Stimulated activated naive CD8-positive, alpha-beta T cell treated with anti-CD3 and anti-CD28 coated beads, Interleukin-15, Interleukin-2, amounts not matched to agents 100 U/mL and 50 U/mL, for 24 hours (primary cell): Measurements from ENCODE around the gene DNM3.
"Not testable (repeated sequence)": the region's sequence is repeated elsewhere in the genome, so short reads cannot be mapped to it uniquely, and the experiment has no call there.

ENCODE experiments used
- ATAC-seq: fragments of 150-1000 bp; cut with Tn5 transposase; one replicate; pipeline ENCODE4 v1.10.0; 2021
- DNase-seq: peaks from one replicate; pipeline ENCODE4 v3.0.0; 2021

Gene DNM3

DNA sequence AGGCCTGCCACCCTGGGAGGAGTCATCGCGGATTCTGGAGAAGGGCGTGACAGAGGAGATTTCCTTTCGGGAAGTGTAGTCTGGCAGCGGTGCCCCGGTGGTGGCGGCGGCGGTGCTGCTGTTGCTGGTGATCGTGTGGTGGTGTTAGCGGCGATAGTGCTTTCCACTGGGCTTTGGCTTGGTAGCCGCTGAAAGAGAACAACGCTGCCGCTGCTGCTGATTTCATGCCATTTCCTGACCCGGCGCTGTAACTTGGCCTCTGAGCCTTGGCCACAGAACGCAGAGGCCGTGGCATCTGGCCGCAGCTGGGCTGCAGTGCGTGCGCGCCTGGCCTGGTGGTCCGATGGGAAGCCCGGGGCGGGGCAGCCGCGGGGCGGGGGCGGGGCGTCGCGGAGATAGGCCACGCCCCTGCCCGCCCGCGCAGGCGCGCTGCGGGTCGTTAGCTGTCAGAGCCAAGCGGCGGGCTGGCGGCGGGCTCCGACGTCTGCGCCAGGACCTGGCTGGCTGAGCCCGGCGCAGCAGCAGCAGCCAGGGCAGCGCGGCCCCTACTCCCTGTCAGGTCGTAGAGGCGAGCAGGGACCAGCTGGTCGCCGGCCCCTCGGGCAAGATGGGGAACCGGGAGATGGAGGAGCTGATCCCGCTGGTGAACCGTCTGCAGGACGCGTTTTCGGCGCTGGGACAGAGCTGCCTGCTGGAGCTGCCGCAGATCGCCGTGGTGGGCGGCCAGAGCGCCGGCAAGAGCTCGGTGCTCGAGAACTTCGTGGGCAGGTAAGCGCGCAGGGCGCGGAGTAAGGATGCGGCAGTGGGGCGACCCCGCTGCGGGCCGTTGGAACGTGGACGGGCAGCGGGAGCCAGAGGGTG, at the start of gene DNM3:
DNM3 (plus strand) TSS at position 449 of the 861 bp plus-strand sequence; CDS start at position 608, 159 bp downstream.
- peak; percentile 95 for ATAC-seq
- peak; percentile 79 for DNase-seq

DNA sequence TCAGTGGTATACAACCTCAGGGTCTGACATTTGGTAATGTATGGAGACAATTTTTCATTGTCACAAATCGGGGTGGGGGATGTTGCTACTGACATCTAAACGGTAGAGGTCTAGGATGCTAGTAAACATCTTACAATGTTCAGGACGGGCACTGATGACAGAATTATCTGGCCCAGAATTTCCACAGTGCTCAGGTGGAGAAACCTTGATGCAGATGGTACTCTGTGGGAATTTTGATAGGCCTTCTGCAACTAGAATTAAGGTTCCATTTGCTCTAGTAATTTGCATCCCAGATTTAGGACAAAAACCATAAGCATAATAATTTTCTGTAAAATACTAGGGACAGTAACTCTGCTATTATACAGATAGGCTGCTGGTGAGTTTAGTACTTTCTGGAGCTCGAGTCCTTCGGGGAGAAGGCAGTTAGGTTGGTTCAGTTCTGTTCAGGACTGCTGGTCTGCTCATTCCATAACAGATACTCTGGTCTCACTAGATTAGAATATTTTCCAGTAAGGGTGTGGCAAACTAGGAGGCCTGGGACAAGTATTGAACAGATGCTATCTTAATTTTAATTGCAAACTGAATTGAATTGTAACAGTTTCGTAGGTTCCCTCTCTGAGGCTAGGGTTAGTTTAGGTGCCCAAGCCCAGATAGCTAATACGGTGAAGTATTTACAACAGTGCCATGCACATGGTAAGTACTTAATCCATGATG, 48.5 kb upstream of the DNM3 start:
- no peak for DNase-seq
- ATAC-seq: no peak

- ATAC-seq (no peak), DNase-seq (no peak)
Measured at GRCh38 chr1:171793636-171794035, 47.7 kb upstream of the DNM3 start.

DNA sequence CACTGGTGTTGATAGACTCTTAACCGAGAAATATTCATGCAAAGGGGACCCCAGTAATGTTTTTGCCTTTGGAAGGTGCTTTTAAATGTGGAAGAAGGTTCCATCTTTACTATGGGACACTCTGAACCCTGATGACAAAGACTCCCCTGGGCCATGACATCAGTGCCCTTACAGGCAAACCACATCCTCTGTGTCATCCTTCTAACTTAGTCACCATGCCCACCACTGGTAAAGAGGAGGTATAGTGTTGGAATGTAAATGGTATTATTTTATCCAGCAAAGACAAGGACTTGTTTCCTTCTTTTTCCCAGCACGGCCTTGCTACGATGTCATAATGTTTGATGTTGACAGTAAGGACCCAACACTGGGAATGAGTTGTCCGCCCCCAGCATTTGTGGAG, 47.2 kb upstream of the DNM3 start:
- ATAC-seq (peak; percentile 100), DNase-seq (peak; percentile 51)

DNA sequence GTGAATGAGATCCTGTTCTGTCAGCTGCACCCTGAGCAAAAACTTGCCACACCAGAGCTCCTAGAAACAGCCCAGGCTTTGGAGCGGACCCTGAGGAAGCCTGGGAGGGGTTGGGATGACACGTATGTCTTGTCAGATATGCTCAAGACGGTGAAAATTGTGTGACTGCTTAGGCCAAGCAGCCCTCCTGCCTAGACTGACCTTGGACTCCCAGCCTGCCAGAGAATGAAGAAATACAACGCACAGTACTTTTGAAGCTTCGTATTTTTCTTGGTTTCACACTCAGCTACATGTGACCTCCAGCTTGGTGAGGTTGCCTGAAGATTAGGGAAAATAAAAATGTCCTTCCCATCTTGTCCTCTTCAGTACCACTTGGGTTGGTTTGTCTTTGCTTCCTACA, 44.7 kb upstream of the DNM3 start:
- DNase-seq (no peak), ATAC-seq (no peak)

- no peak for DNase-seq
- no peak for ATAC-seq
Measured at GRCh38 chr1:171798311-171798710, 43.0 kb upstream of the DNM3 start.

GRCh38 chr1:171798765-171799164, 42.5 kb upstream of the DNM3 start:
- ATAC-seq: no peak
- DNase-seq: no peak

DNA sequence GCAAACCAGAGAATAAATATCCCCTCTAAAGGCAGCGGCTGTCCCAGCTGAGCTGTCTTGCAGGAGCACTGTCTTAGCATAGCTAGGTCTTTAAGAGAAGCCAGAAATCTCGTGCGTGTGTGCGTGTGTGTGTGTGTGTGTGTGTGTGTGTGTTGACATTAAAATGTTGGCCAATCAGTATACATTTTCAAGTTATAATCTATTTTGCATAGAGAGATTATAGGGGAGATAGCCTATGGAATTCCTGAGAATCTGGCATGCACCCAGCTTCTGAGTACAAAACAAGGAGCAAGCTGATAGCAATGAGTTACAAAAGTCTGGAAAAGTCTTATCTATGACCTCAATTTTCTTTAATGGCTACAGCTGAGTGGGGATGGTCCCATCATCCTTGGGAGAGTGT, 42.1 kb upstream of the DNM3 start:
- ATAC-seq: no peak

DNA sequence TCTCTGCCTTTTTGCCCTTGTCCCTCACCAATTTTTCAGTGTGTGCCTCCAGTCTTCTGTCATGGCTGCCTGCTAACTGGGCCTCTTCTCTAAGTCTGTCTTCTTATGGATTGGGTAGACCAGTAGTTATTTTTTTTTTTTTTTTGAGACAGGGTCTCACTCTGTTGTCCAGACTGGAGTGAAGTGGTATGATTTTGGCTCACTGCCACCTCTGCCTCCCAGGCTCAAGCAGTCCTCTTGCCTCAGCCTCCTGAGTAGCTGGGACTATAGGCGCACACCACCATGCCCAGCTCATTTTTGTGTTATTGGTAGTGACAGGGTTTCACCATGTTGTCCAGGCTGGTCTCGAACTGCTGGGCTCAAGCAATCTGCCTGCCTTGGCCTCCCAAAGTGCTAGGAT, 41.6 kb upstream of the DNM3 start:
- ATAC-seq, DNase-seq: not testable (repeated sequence)

More for the DNA sequence above, 42.1 kb upstream of the DNM3 start:
- no peak for DNase-seq

- DNase-seq (no peak), ATAC-seq (no peak)
Measured at GRCh38 chr1:171800342-171800741, 41.0 kb upstream of the DNM3 start.

DNA sequence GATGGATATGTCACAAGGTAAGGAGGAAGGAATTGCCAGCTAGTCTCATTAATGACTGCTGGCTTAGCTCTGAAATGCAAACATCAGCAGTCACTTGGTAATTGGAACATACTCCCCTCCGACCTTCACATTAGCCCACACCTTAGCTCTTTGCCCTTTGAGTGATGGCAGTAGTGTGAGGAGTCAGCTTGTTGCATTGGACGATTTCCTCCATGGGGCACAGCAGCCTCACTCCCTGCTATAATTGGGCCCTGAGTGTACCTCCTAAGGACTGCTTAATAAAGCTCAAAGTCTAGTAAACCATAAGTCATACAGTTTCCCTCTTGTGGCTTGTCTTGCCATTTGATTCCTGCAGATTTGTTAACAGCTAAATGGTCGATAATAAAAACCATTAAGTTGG, 40.4 kb upstream of the DNM3 start:
- DNase-seq: no peak
- ATAC-seq: no peak

DNA sequence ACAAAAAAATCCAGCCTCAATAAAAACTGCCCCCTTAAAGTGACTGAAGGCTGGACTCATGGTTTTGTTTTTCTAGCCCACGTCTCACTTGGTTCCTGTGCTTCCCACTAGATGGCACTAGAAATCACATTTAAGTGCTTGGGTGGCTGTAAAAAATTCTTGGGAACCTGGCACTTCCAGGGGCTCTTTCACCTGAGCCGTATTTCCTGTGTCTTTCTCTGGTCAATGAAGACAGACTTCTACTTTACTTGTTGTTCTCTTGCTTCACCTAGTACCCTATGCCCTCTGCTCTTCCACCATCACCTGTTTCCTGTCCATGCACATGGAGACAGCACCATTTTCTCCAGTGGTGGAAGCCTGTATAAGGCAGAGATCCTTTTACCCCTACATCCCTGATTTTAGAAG, 39.8 kb upstream of the DNM3 start:
- DNase-seq (no peak), ATAC-seq (no peak)

GRCh38 chr1:171802207-171802606, 39.1 kb upstream of the DNM3 start:
- no peak for DNase-seq

GRCh38 chr1:171803045-171803444, 38.3 kb upstream of the DNM3 start:
- DNase-seq (no peak), ATAC-seq (no peak)

More at GRCh38 chr1:171802207-171802606, 39.1 kb upstream of the DNM3 start:
- ATAC-seq: no peak

DNA sequence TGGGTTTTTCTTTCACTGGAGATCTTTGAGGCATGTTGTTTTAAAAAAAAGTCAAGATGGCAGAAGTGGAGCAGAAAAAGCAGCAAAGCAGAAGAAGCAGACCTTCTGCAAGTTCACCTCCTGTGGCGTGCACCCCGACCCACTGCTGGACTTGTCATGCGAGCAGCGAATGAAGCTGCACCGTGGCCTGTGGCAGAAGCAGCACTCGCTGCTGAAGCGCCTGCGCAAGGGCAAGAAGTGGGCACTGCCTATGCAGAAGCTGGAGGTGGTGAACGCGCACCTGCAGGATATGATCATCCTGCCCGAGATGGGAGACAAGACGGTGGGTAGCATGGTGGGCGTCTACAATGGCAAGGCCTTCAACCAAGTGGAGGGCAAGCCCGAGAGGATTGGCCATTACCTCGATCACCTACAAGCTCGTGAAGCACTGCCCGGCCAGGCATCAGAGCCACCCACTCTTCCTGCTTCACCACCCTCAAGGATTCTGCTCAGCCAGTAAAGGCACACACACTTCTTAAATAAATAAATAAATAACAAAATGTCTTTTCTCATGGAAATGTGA, 37.8 kb upstream of the DNM3 start:
- ATAC-seq (no peak), DNase-seq (no peak)

- no peak for DNase-seq
- peak; percentile 53 for ATAC-seq
Measured at GRCh38 chr1:171805395-171806115, 35.7 kb upstream of the DNM3 start.

DNA sequence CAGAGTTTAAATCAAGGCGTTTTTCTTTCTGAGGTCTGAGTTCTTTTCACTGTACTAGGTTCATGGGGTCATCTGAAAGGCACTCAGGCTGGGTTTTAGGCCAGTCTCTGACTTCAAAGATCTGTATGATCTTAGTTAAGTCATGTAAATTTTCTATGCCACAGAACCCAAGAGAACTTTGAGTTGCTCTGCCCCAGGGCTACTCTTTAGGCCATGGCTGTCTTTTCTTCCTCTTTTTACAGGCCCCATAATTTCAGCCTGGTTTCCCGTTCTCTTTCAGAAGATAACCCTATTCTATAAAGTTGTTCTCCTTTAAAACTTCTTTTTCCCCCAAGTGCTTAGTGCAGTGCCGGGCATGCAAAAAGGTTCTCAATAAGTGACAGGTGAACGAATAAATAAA, 33.7 kb upstream of the DNM3 start:
- no peak for DNase-seq
- ATAC-seq: no peak

DNA sequence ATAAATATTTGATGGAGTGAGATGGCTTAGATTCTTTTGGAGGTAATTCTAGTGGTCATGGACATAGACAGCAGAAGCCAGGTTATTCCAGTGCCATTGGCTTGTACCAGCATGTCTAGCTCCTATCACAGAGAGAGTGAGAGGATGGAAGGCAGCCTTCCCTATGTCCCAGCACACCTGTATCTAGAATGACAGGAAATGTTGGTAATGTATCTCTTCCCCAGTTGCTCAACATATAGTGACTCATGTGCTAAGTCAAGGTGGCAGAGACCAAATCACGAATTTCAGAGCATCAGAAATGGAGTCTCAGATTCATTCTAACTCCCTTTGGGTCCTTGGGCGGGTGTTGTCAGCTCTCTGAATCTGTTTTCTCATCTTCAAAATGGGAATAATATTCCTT, 31.5 kb upstream of the DNM3 start:
- no peak for DNase-seq

DNA sequence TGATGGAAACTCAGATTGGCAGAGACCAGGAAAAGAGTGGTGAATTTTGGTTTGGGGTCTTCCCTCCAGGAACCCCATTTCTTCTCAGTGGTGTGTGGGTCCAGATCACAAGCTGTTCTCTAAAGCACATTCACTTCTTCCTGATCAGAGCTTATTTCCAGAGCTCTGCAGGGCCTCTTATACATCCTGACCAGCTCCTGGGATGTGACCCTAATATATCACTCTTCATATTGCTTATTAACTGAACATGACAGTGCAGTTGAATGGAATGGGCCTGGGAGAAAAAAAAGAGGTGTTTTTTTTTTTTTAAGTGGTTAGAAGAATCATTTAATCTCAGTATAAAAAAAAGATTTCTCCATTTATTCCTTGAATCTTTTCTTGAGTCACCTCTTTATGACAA, 29.6 kb upstream of the DNM3 start:
- DNase-seq: no peak
- ATAC-seq: no peak

More for the DNA sequence above, 31.5 kb upstream of the DNM3 start:
- no peak for ATAC-seq

DNA sequence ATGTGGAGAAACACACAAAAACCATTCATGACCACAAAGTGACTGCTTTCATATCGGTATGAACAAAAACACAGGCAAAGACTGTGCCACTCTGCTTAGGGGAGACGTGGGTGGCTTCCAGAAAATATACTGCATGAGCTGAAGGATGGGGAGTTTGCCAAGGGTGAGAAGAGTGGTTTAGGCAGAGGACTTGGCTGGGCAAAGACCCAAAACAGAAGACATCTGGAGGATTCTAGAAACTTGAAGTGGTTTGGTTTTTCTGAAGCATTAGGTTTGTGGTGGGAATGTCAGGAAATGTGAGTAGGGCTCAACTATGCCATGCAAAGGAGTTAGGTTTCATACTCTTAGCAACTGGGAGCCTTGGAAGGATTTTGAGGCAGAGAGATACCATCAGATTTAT, 26.6 kb upstream of the DNM3 start:
- ATAC-seq: no peak
- DNase-seq: no peak

GRCh38 chr1:171816300-171816901, 24.9 kb upstream of the DNM3 start:
- ATAC-seq (no peak), DNase-seq (no peak)
